NCI-H146 treated with DMSO at 0.1 percent for 48 hours (cell line): ENCODE results near the gene NEUROD2.

Experiments
- DNase-seq: peaks from one replicate; lab custom pipeline; 2025; ENCODE audit not compliant: unreplicated experiment; lab: John Stamatoyannopoulos, UW

NEUROD2 gene

GRCh38 chr17:39635614-39636176 lies 28.0 kb upstream of the NEUROD2 start:
- DNase-seq = no peak

- DNase-seq = peak; percentile 26
These were observed 26.7 kb upstream of the NEUROD2 start for GRCh38 chr17:39634384-39634871.

GRCh38 chr17:39633570-39634183 lies 26.0 kb upstream of the NEUROD2 start:
- DNase-seq = no peak

- DNase-seq = no peak
These were observed 24.6 kb upstream of the NEUROD2 start for GRCh38 chr17:39632153-39632941.

- DNase-seq = no peak
These were observed 23.7 kb upstream of the NEUROD2 start for GRCh38 chr17:39631403-39631802.

GRCh38 chr17:39629898-39630297 lies 22.2 kb upstream of the NEUROD2 start:
- DNase-seq = no peak

- DNase-seq = no peak
These were observed 21.8 kb upstream of the NEUROD2 start for GRCh38 chr17:39629494-39629880.

GRCh38 chr17:39628655-39629493 lies 21.2 kb upstream of the NEUROD2 start:
- no peak for DNase-seq

- peak; percentile 23 for DNase-seq
These were observed 20.2 kb upstream of the NEUROD2 start for GRCh38 chr17:39627712-39628516.

- DNase-seq = no peak
These were observed 19.5 kb upstream of the NEUROD2 start for GRCh38 chr17:39627047-39627711.

- no peak for DNase-seq
These were observed 18.7 kb upstream of the NEUROD2 start, which contains the start of gene PPP1R1B for GRCh38 chr17:39626171-39627046. TSS of gene PPP1R1B (plus strand) at chr17:39626952. CDS start at chr17:39627393, 441 bp downstream.

- no peak for DNase-seq
These were observed 17.6 kb upstream of the NEUROD2 start for GRCh38 chr17:39625198-39625785.

- no peak for DNase-seq
These were observed 16.6 kb upstream of the NEUROD2 start for GRCh38 chr17:39624313-39624712.

- peak; percentile 64 for DNase-seq
These were observed 15.7 kb upstream of the NEUROD2 start for GRCh38 chr17:39623356-39623950.

- DNase-seq = no peak
These were observed 14.8 kb upstream of the NEUROD2 start for GRCh38 chr17:39622380-39623006.

- DNase-seq = peak; percentile 76
These were observed 14.0 kb upstream of the NEUROD2 start for GRCh38 chr17:39621523-39622379.

GRCh38 chr17:39619786-39620101 lies 12.0 kb upstream of the NEUROD2 start:
- DNase-seq = no peak
